Measurements from ENCODE around the gene CARD19. TPM values are rescaled to one million over a fixed set of nuclear protein-coding genes. Genes with fewer than 3 reads are reported as not detected.
A peak's percentile ranks its signal among the peaks of the same experiment; 100 is the strongest.

The CARD19 gene
- total and polyA plus RNA-seq, 5 experiments from 2014 or later: 56.3 to 71.2 (median 62.9) TPM

GRCh38 chr9:93132287-93132927 is 36.4 kb downstream of the CARD19 start:
- peak overlapping the region; percentile 76 to 99 (median 89) for H3K27ac Mint-ChIP-seq
- H3K36me3 Mint-ChIP-seq: peaks cover 0 to 3% (median 0%) of the 10 kb centered on the region in 3 donors
- no peaks in the 10 kb centered on the region for H3K27me3 Mint-ChIP-seq
- POLR2A ChIA-PET: interaction anchor here (1.0 to 5.6 kb wide), 4 partner anchors 7 to 104 kb away, joined by 3 to 53 read pairs (median 6); no protein-coding TSS in a partner anchor
- ATAC-seq: no peak
- H3K4me3 Mint-ChIP-seq: peak overlapping the region; percentile 85 to 93 (median 88)
- no peak for DNase-seq
- H3K9me3 Mint-ChIP-seq: no peaks in the 10 kb centered on the region
- peaks cover 42 to 74% (median 67%) of the 10 kb centered on the region in 4 donors for H3K4me1 Mint-ChIP-seq

GRCh38 chr9:93132946-93133680 is 37.1 kb downstream of the CARD19 start:
- peaks cover 0 to 3% (median 0%) of the 10 kb centered on the region in 3 donors for H3K36me3 Mint-ChIP-seq
- H3K4me3 Mint-ChIP-seq: peak overlapping the region; percentile 85 to 93 (median 88)
- ATAC-seq (peak in 1 of 2 donors; percentile 9), DNase-seq (peak in 1 of 10 donors; percentile 61)
- H3K4me1 Mint-ChIP-seq: peaks cover 43 to 73% (median 66%) of the 10 kb centered on the region in 4 donors
- H3K27me3 Mint-ChIP-seq: no peaks in the 10 kb centered on the region
- H3K9me3 Mint-ChIP-seq: no peaks in the 10 kb centered on the region
- peak overlapping the region; percentile 76 to 99 (median 89) for H3K27ac Mint-ChIP-seq
- POLR2A ChIA-PET: interaction anchor here (0.9 to 5.7 kb wide), 12 partner anchors 8 to 166 kb away, joined by 3 to 54 read pairs (median 7); partner anchors contain the start of gene CARD19

GRCh38 chr9:93133681-93134014 is 37.6 kb downstream of the CARD19 start:
- DNase-seq (peak in 5 of 10 donors; percentile 39 to 57 (median 40)), ATAC-seq (peak; percentile 4 to 35)
- Mint-ChIP-seq H3K9me3 (no peaks in the 10 kb centered on the region), H3K4me1 (peaks cover 39 to 73% (median 66%) of the 10 kb centered on the region in 4 donors), H3K4me3 (peak overlapping the region; percentile 85 to 93 (median 88)), H3K36me3 (peaks cover 0 to 2% (median 0%) of the 10 kb centered on the region in 3 donors), H3K27ac (peak overlapping the region; percentile 76 to 99 (median 89)), H3K27me3 (no peaks in the 10 kb centered on the region)
- POLR2A ChIA-PET: interaction anchor here (0.6 to 5.7 kb wide), 19 partner anchors 8 to 433 kb away, joined by 3 to 54 read pairs (median 5); partner anchors contain the start of gene CARD19

GRCh38 chr9:93134015-93134739 is 38.2 kb downstream of the CARD19 start, which contains the start of gene NINJ1:
Gene NINJ1 (minus strand): TSS chr9:93134251. CDS start chr9:93134217, 34 bp downstream.
- DNase-seq: peak; percentile 59 to 92 (median 86)
- Mint-ChIP-seq H3K9me3 (no peaks in the 10 kb centered on the region), H3K4me1 (peaks cover 37 to 71% (median 63%) of the 10 kb centered on the region in 4 donors), H3K27me3 (no peaks in the 10 kb centered on the region), H3K36me3 (no peaks in the 10 kb centered on the region), H3K27ac (peak within 1 kb of the TSS; percentile 82 to 99 (median 96)), H3K4me3 (peak within 1 kb of the TSS; percentile 85 to 93 (median 88))
- POLR2A ChIA-PET: interaction anchor here (0.6 to 5.7 kb wide), 20 partner anchors 9 to 432 kb away, joined by 3 to 54 read pairs (median 5); partner anchors contain the start of gene CARD19
- ATAC-seq: peak; percentile 85 to 86

GRCh38 chr9:93134740-93135444 is 38.9 kb downstream of the CARD19 start:
- DNase-seq (no peak), ATAC-seq (no peak)
- POLR2A ChIA-PET: interaction anchor here (0.8 to 5.7 kb wide), 12 partner anchors 8 to 432 kb away, joined by 3 to 54 read pairs (median 6); partner anchors contain the start of gene CARD19
- Mint-ChIP-seq H3K27ac (peak overlapping the region; percentile 82 to 99 (median 96)), H3K27me3 (no peaks in the 10 kb centered on the region), H3K4me1 (peaks cover 40 to 69% (median 62%) of the 10 kb centered on the region in 4 donors), H3K36me3 (no peaks in the 10 kb centered on the region), H3K9me3 (no peaks in the 10 kb centered on the region), H3K4me3 (peak overlapping the region; percentile 83 to 92 (median 86))

GRCh38 chr9:93136011-93136440 is 40.0 kb downstream of the CARD19 start:
- POLR2A ChIA-PET: interaction anchor here (0.7 to 5.7 kb wide), 4 partner anchors 7 to 96 kb away, joined by 5 to 54 read pairs (median 30); no protein-coding TSS in a partner anchor

GRCh38 chr9:93137362-93137761 is 41.3 kb downstream of the CARD19 start:
- POLR2A ChIA-PET: interaction anchor here (0.7 to 5.7 kb wide), 5 partner anchors 12 to 250 kb away, joined by 3 to 54 read pairs (median 4); no protein-coding TSS in a partner anchor
- Mint-ChIP-seq H3K4me3 (peak overlapping the region in 3 of 10 donors; percentile 3 to 23 (median 13)), H3K27ac (peak overlapping the region in 2 of 10 donors; percentile 33 to 85), H3K4me1 (peaks cover 25 to 65% (median 57%) of the 10 kb centered on the region in 4 donors), H3K9me3 (no peaks in the 10 kb centered on the region), H3K36me3 (no peaks in the 10 kb centered on the region), H3K27me3 (no peaks in the 10 kb centered on the region)
- ATAC-seq: no peak
- no peak for DNase-seq

More at GRCh38 chr9:93136011-93136440, 40.0 kb downstream of the CARD19 start:
- Mint-ChIP-seq H3K4me1 (peaks cover 35 to 69% (median 62%) of the 10 kb centered on the region in 4 donors), H3K36me3 (no peaks in the 10 kb centered on the region), H3K27ac (peak overlapping the region in 8 of 10 donors; percentile 47 to 99 (median 71)), H3K4me3 (peak overlapping the region in 8 of 10 donors; percentile 12 to 92 (median 30)), H3K9me3 (no peaks in the 10 kb centered on the region), H3K27me3 (no peaks in the 10 kb centered on the region)
- ATAC-seq (no peak), DNase-seq (no peak)

- POLR2A ChIA-PET: interaction anchor here (0.6 to 5.7 kb wide), 8 partner anchors 9 to 437 kb away, joined by 3 to 54 read pairs (median 4); no protein-coding TSS in a partner anchor
- peaks cover 20 to 65% (median 56%) of the 10 kb centered on the region in 4 donors for H3K4me1 Mint-ChIP-seq
- no peak for DNase-seq
Observed at GRCh38 chr9:93138171-93138764, 42.3 kb downstream of the CARD19 start.

GRCh38 chr9:93139365-93140182 is 43.6 kb downstream of the CARD19 start:
- no peak overlapping the region for H3K4me3 Mint-ChIP-seq
- peak overlapping the region in 6 of 10 donors; percentile 25 to 82 (median 38) for H3K27ac Mint-ChIP-seq
- H3K4me1 Mint-ChIP-seq: peaks cover 25 to 75% (median 63%) of the 10 kb centered on the region in 4 donors
- POLR2A ChIA-PET: interaction anchor here (0.9 to 1.5 kb wide), 5 partner anchors 8 to 174 kb away, joined by 3 to 7 read pairs (median 3); no protein-coding TSS in a partner anchor
- H3K9me3 Mint-ChIP-seq: no peaks in the 10 kb centered on the region
- DNase-seq (no peak), ATAC-seq (no peak)
- no peaks in the 10 kb centered on the region for H3K36me3 Mint-ChIP-seq
- no peaks in the 10 kb centered on the region for H3K27me3 Mint-ChIP-seq

More at GRCh38 chr9:93138171-93138764, 42.3 kb downstream of the CARD19 start:
- no peaks in the 10 kb centered on the region for H3K9me3 Mint-ChIP-seq
- H3K27me3 Mint-ChIP-seq: no peaks in the 10 kb centered on the region
- H3K4me3 Mint-ChIP-seq: peak overlapping the region in 2 of 10 donors; percentile 10 to 53
- no peaks in the 10 kb centered on the region for H3K36me3 Mint-ChIP-seq
- H3K27ac Mint-ChIP-seq: peak overlapping the region in 4 of 10 donors; percentile 37 to 86 (median 70)
- ATAC-seq: no peak

Data from naive thymus-derived CD8-positive, alpha-beta T cell (primary cell).